RCC 7860 (cell line): ENCODE results near the gene S100A5.

Source experiments
- DNase-seq: peaks from one replicate; pipeline ENCODE4 v3.0.0-alpha.2; 2015; ENCODE audit warnings: low spot score
- FAIRE-seq: peaks from 2 replicates; lab custom pipeline; 2012; peaks lifted over from hg19 to GRCh38; lab: Jason Lieb, UNC

Gene S100A5

DNA sequence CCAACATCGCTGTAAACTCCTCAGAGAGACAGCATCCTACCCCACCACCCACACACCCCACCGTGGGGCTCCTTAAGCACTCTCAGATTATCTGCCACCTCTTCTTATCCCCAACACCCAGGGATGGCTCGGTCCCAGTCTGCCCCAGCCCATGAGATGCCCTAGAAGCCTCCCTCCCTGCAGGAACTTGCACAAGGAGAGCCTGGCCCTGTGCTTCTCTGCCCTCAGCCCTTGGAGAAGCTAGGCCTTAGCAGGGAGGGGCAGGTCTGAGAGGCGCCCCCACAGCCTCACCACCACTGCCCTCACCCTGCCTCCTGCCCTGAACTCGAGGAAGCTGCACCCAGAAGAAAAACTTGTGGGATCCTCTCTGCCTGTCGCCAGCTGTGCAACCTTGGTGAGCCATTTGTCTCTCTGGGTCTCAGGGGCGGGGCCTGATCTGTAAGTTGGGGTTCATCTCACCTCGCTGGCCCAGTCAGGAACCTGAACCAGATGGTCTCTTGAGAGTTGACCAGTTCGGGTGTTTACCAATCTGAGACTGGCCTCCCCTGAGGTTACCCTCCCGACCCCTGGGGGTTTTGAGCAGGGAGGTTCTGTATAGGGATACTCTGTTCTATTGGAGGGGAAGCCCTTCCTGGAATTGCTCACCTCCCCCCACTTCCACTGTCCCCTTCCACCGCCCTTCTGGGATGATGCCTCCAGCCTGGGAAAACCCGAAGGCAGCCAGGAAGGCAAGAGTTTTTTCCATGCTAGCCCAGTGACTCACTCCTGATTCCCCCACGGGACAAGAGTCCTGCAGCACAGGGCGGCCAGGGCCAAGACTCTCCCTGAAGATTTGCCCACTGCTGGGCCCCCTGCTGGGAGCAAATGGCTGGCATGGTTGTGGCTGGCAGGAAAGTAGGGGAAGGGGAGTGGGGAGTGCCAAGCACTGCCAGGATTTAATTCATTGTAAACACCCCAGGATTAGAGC, 8.3 kb upstream of the S100A5 start, which contains the start of gene S100A3:
Gene S100A3, minus strand, starts transcription at position 537 of the 967 bp plus-strand sequence. CDS start 773 bp downstream, outside the sequence.
- FAIRE-seq (peak; percentile 86), DNase-seq (peak; percentile 90)

DNA sequence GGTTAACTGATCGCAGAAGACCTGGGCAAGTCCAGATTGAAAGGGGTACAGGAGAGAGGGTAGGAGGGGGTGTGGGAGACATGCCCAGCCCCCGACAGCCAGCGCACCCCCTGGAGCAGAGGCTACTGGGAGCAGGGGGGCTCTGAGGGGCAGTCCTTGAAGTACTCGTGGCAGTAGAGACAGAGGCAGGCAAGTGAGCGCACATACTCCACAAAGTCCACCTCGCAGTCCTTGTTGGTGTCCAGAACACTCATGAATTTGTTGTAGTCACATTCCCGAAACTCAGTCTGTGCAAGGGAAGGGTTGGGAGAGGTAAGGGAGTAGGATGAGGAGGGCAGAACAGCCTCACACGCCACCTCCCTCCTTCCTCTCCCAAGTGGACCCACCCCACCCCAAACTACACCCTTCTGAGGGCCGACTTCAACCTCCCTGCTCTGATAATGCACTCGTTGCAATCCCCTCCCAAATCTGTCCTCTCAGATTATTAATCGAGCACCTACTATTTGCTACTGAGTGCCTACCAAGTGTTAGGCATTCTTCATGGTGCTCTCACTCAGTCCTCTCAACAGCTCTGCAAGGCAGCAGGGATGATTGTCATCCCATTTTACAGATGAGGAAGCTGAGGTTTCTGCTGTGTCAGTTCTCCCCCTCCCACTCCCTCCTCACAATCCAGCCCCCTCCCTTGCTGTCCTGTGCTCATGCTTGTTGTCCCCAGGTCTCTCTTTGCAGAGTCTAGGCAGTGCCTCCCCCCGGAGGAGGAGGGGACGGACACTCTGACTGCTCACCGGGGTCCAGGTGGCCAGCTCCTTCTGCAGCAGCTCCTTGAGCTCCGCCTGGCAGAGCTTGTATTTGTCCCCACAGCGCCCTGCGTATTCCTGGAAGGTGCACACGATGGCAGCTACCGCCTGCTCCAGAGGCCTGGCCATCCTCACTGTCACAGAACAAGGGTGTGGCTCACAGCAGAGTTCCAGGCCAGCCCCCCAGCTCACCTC, 7.1 kb upstream of the S100A5 start:
- FAIRE-seq (no peak), DNase-seq (no peak)

DNA sequence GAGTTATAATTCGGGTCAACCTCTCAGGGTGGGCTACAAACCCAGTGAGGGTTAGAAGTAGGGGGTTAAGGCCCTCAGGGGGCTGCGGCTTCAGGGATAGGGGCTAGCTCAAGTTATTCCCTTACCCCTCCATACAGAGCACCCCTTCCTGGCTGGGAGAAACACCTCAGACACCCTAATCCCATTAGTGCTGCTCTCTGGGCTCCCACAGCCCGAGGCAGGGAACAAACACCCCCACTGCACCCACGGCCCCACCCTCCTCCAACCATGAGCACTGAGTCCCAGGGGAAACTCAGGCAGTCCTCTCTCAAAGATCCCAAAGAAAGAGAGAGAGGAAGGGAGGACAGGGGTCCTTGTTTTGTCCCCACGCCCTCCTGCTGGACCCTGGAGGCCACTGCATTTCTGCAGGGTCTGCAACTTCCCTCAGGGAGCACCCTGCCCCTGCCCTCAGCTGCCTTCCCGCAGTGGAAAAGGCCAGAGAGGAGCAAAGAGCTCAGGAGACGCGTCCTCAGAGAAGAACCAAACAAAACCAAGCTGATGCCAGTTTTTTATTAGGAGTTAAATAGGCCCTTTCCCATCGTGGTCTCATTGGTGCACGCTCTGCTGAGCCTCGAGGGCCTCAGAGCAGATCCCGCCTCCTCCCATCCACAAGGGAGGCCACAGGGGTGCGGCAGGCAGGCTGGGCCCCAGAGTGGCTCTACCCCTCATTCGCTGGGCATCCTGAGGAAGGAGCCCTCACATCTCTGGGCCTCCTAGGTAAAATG, 6.2 kb upstream of the S100A5 start:
- FAIRE-seq: no peak
- no peak for DNase-seq

DNA sequence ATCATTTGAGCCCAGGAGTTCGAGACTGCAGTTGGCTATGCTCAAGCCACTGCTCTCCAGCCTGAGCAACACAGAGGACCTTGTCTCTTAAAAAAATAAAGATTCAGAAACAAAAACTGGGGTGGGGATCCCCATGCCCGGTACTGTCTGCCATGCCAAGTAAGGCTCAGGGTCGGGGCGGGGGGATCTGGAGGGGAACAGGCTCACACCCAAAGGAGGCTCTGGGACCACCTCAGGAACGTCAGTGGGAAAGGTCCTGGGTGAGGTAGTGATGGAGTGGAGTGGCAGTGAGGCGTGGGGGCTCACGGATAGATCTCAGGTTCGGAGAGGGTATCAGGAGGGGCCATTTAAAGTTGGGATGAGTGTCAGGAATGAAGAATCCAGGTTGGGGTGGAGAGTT, 5.6 kb upstream of the S100A5 start:
- no peak for DNase-seq
- FAIRE-seq: no peak

DNA sequence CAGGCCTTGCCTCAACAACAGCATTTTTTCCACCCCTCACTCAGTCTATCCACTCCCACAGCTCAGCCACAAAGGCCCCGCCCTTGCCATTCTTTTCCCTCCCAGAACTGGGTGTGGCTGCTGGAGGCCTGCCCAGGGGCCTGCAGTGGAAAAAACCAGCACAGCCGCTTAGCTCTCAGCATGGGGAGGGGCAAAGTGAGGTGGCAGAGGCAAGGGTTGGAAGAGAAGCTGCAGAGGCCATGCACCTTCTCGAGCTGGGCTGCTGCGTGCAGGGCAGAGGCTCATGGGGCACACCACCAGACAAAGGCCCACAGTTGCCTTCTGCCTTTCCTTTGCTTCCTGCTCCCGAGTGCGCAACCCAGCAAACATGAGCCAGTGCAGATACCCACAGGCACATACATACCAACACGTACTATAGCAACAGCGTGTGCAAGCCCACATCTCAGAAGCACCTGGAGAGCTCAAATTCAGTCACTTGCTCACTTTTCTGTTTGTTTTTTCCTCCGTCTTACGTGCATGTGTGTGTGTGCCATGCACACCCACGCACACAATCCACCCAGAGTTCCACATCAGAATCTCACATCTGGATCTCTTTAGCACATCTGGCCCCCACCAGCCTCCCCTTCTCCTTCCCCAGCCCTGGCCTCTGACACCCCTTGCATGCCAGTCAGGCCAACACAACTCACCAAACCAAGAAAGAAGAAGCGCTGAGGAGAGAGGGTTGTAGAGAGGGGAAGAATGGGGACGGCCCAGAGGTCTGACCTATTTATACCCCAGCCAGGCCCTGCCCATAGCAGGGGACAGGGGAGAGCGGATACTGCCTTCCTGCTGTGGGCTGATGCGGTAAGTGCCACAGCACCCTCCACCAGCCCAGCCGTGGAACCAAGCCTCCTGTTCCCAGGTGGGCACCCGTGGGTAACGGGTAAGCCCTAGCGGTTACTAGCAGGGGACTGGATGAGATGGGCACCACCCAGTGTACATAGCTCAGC, 4.6 kb upstream of the S100A5 start, which contains the start of gene S100A4:
Gene S100A4, minus strand, starts transcription at position 740 of the 989 bp plus-strand sequence. CDS start 1,012 bp downstream, outside the sequence.
- peak; percentile 70 for DNase-seq
- FAIRE-seq: peak; percentile 74

DNA sequence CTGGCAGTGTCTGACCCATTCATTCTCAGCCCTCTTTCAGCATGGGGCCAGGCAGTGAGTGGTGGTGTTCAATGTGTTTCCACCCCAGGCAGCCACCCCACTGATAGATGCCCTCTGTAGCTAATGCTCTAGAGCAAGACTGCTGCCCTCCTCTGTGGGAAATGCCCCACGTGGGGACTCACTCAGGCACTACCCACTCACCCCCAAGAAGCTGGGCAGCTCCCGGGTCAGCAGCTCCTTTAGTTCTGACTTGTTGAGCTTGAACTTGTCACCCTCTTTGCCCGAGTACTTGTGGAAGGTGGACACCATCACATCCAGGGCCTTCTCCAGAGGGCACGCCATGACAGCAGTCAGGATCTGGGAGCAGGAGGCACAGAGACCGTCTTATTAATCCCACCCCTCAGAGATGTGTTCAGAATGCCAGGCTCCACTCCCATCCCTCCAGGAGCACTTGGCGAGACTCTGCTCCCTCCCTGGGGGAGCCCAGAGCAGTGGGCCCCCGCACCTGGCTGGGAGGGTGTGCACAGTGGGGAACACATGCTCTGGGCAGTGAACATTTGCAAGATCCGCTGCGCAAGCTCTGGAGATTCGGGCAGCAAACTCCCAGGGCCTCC, 3.8 kb upstream of the S100A5 start:
- FAIRE-seq (no peak), DNase-seq (no peak)

DNA sequence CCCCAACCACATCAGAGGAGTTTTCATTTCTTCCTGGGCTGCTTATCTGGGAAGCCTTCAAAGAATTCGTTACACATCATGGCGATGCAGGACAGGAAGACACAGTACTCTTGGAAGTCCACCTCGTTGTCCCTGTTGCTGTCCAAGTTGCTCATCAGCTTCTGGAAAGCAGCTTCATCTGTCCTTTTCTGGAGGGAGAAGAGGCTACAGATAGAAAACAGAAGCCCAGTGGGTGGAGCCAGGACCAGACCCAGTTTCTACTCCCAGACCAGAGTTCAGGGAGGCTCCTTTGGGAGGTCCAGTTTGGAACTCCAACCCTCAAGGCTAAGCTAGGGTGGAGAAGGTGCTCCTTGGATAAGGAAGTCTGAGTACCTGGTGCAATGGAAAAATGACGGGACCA, 3.0 kb upstream of the S100A5 start:
- FAIRE-seq (no peak), DNase-seq (no peak)

DNA sequence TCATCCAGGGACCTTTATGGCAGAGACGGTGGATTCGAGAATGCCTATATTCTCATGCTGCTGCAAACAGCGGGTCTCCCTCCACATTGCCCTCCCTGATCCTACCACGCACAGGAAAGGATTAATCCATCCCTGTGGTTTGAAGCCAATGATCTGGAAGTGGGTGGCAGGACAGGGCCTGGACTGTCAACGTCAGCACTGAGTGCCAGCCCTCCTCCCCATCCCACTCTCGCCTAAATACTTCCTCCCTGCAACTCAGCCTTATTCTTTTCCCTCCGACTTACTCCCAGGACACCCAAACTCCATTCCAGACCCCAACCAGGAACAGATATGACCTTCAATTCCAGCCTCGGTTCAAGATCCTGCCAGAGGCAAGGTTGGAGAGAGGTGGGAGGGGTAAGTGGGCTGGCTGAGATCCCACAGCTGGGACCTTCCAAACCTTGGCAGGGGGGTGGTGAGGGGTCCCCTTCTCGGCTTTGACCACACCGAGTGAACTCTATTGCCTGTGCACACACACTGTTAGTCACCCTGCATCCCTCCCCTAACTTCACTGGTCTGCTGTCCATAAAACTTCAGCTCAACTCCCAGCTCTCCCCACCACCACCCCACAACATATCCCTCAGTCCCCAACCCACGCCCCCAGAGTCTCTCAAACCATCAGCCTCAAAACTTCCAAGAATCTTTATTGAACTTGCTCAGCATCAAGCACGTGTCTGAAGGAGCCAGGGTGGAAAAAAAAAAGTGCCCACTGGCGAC, 2.4 kb upstream of the S100A5 start:
- no peak for FAIRE-seq

DNA sequence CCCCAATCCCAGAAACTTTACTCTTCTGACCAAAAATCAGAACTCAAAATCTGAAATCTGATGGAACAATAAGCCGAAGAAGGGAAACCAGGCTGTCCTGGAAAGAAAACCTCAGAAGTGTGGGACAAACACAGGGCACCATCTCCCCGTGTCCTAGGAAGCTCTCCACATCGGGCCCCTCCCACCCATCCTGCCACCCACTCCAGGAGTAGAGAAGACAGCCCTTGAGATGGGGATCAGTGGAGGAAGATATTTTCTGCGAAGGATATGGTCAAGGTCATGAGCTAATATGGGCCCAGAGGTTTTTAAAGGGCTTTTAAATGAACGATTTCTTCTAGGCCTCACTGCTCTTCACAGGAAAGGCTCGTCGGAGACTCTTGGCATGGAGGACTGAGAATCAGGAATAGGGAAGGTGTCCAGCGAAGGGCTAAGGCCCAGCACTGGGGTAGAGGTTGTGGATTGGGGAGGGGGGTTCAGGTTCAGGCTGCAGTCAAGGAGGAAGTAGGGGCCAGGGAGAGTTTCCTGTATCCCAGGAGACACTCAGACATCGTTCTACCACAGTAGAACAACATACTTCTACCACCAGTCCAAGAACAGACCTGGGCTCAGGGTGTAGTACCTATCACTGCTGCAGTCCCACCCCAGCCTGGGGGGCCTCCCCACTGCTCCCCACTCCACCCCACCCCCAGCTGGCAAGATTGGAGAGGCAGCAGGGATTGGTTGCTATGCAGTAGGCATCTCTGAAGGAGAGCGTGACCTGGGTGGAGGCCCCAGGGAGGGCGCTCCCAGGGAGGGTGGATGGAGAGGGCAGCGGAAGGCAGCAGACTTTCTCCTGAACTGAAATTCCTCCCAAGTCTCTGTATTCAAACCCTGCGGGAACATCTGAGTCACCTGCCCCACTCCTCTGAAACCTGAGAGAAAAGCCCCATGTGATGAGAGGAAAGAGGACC, 1.2 kb upstream of the S100A5 start:
- DNase-seq: no peak
- FAIRE-seq: no peak

More for the DNA sequence above, 2.4 kb upstream of the S100A5 start:
- DNase-seq: no peak

DNA sequence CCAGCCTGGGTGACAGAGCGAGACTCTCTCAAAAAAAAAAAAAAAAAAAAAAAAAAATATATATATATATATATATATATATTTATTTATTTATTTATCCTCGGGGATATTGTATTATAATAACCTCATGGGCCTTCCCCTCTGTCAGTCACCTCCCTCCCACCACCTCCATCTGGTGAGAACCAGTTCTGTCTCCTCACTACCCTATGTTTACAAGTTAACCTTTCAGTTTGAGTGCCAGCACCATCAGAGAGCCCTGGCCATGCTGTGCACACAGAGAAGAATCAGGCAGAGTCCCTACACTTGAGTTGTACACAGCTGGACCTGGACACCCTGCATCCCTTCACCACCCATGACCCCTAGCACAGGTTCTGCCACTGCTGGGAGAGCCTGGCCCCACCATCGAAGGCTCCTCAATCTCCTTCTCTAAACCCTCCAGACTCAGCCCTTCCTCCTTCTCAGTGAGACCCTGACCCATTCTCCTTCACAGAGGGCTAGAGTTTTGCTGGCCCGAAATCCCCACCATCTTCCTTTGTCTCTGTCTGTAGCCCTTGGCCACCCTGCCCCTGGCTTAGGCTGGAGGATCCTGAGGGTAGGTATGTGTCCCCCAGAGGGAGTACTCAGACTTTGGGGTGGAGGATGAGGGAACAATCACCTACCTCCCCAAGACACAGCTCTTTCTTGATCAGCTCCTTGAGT, 1.2 kb downstream of the S100A5 start:
- no peak for DNase-seq
- no peak for FAIRE-seq

DNA sequence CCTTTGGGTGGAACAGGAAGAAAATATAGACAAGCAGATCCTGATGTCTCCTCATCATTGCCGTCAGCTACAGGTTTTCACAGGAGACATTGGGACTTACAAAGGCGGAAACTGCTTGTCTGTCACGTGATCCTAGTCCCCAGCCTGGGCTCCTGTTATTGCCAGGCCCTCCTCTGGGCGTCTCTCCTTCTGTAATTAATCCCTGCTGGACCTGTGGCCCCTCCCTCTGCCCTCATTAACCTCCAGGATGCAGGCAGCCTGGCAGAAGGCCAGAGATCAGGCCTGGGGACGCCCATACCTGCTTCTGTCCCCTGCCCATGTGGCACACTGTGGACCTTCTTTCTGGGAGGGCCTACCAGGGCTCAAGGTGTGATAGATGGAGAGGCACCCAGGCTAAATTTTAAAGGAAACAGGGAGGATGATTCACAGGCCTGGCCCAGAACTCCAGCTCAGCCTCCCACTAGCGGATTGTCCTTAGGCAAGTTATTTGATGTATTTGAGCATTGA, 2.4 kb downstream of the S100A5 start:
- FAIRE-seq: no peak
- DNase-seq: no peak

DNA sequence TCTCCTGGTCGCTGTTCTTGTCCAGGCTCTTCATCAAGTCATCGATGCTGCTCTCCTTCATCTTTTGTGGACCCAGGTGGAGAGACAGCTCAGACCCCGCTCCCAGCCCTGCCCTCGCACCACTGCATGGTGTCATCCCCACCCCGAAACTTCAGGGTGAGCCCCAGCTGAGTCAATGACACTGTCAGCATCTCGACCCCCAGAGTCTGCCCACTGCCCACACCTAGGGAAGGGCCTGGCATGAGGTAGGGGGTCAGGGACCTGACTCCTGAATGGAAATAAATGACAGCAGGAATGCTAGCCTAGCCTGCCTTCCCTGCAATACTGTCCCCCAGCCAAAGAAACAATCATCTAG, 3.4 kb downstream of the S100A5 start:
- FAIRE-seq (no peak), DNase-seq (no peak)

DNA sequence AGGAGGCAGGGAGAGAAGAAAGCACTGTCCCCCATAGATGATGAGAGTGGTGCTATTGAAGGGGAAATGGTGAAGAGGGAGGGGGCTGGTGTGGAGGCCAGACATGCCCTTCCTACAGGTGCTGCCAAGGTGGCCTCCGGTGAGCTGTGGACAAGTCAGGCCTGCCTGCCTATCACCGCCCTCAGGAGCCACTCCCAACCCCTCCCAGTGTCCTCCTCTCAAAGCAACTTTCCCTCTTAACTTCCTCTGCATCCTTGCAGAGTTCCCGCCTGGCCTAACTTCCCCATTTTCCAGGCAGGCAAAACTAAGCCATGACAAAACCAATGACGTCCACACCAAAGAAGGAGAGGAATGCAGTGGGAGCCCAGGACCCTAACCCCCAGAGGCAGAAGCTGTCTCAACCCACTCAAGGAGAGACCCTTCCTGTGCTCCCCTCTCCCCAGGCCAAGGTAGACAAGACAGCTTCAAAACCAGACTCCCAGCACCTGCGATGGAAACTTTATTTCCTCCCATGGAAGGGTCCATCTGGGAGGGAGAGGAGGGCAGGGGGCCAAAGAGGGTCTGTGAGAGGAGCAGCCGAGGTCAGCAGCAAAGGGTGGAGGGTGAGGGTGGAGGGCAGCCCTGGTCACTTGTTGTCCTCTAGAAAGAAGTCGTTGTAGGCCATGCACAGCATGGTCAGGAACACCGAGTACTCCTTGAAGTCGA, 3.9 kb downstream of the S100A5 start:
- FAIRE-seq: no peak
- no peak for DNase-seq

DNA sequence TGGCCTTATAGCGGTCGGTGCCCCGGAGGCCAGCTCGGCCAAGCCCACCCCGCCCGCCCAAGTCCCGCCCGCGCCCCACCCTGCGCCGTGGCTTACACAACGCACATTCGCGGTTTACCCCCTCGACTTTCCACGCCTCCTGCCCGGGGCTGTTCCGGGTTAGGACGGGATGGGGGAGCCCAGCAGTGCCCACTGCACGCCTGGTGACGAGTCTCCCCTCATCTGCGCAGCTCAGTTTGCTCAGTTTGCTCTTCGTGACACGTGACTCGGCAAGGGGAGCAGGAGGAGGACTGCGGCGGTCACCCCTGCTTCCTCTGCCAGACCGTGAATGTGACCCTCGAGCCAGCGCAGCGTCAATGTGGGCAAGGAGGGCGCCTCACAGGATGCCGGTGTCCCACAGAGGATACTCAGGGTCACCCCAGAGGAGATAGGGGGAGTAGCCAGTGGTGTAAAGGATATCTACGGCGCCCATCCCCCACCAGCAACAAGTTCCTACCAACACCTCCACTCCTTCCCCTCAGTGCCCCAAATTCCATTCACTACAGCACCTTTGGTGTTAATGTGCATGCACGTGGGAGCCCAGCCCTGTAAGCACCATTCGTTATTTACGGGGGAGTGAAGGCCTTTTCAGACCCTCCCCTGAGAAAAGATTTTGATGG, 4.6 kb downstream of the S100A5 start:
- DNase-seq: peak; percentile 85

More for the DNA sequence above, 4.6 kb downstream of the S100A5 start:
- no peak for FAIRE-seq
